SK-N-SH (cell line): ENCODE measurements around the gene SKI.

Experiments used
- CTCF ChIP-seq: fragments of 200-600 bp; sonication (generic); IDR thresholded peaks from 2 replicates; pipeline ENCODE4 v1.6.1; 2017; ENCODE audit warnings: antibody characterized with exemption, mild to moderate bottlenecking, moderate library complexity
- FOSL2 ChIP-seq: IDR thresholded peaks from 2 replicates; pipeline ENCODE4 v1.4.0; 2012; ENCODE audit warnings: low read depth, mild to moderate bottlenecking, moderate library complexity, borderline replicate concordance
- POLR2AphosphoS5 ChIP-seq: IDR thresholded peaks from 2 replicates; pipeline ENCODE4 v1.6.1; 2012; ENCODE audit warnings: low read depth, low read length
- RAD21 ChIP-seq: IDR thresholded peaks from 2 replicates; pipeline ENCODE4 v1.6.1; 2012; ENCODE audit warnings: mild to moderate bottlenecking, low read length
- REST ChIP-seq: IDR thresholded peaks from 2 replicates; pipeline ENCODE4 v1.6.1; 2012; ENCODE audit warnings: mild to moderate bottlenecking, low read depth, low read length, moderate library complexity
- TAF1 ChIP-seq: IDR thresholded peaks from 2 replicates; pipeline ENCODE4 v1.6.1; 2012; ENCODE audit warnings: low read depth, mild to moderate bottlenecking, low read length, moderate library complexity, borderline replicate concordance
- TF ChIP-seq, protein P1 (sequence below): fragments of 150-350 bp; IDR thresholded peaks from 2 replicates; pipeline ENCODE4 v1.6.1; 2016; ENCODE audit warnings: mild to moderate bottlenecking, low read depth, low read length

GRCh38 chr1:2354511-2355372, 126.6 kb downstream of the SKI start:
- TF ChIP-seq TAF1: no peak
- TF ChIP-seq FOSL2: no peak
- TF ChIP-seq RAD21: no peak
- TF ChIP-seq REST: no peak
- TF ChIP-seq CTCF: no peak
- TF ChIP-seq, protein P1, sequence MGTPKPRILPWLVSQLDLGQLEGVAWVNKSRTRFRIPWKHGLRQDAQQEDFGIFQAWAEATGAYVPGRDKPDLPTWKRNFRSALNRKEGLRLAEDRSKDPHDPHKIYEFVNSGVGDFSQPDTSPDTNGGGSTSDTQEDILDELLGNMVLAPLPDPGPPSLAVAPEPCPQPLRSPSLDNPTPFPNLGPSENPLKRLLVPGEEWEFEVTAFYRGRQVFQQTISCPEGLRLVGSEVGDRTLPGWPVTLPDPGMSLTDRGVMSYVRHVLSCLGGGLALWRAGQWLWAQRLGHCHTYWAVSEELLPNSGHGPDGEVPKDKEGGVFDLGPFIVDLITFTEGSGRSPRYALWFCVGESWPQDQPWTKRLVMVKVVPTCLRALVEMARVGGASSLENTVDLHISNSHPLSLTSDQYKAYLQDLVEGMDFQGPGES: no peak
- TF ChIP-seq POLR2AphosphoS5: no peak
